GM19238 (cell line): ENCODE measurements around the gene PPP1R1B.
A peak's percentile ranks its signal among the peaks of the same experiment; 100 is the strongest.

Experiments used
- DNase-seq: peaks from one replicate; pipeline ENCODE4 v3.0.0; 2011; ENCODE audit warnings: low spot score; ENCODE audit not compliant: insufficient read length

Gene PPP1R1B

DNA sequence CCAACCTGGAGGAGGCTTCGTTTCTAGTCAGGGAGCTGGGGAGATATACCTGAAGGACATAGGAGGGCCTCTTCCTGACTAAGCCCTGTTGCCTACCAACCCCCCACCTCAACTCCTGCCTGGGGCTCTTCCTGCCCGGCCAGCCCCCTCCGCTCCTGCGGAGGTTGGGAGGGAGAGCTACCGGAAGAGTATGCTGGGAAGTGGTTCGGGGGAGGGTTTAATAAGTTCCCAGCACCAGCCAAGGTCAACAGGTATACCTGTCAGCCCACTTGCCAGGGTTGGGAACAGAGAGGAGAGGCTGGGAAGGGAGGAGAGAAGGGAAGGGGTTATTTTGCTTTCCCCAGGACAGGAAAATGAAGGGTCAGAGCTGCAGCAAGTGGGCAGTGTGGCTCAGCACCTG lies 4.7 kb downstream of the PPP1R1B start:
- DNase-seq = no peak

DNA sequence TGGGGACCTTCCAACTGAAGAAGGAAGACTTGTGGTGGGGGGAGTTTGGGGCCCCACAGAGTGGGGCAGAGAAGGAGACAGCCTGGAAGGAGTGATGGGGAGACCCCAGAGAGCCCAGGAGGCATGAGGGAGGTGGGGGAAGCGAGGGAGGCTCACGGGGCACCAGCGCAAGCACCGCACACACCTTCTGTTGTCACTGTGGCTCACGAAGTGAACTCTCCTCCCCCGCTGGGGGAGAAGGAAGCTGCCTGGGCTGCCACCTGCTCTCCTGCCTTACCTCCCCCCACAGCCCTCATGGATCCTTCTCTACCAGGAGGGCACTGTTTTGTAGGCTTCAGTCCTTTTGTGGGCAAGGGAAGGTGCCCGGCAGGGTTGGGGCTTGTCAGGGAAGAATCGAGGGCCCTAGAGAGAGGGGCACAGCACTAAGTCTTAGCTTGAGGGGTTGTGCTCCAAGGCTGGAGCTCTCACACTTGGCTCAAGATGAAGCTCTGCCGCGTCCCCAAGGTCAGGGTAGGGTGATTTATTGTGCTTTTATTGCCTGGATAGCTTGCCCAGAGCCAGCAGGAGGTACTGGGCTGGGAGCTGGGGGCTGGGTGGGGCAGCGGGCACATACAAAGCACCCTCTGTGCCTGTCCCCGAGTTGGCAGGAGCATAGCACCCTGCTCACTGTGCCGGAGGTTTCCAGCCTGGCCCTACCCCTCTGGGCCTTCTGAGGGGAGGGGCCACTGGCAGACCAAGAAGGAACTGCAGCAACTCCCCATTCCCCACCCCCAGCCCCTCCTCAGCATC lies 5.6 kb downstream of the PPP1R1B start:
- DNase-seq = no peak

DNA sequence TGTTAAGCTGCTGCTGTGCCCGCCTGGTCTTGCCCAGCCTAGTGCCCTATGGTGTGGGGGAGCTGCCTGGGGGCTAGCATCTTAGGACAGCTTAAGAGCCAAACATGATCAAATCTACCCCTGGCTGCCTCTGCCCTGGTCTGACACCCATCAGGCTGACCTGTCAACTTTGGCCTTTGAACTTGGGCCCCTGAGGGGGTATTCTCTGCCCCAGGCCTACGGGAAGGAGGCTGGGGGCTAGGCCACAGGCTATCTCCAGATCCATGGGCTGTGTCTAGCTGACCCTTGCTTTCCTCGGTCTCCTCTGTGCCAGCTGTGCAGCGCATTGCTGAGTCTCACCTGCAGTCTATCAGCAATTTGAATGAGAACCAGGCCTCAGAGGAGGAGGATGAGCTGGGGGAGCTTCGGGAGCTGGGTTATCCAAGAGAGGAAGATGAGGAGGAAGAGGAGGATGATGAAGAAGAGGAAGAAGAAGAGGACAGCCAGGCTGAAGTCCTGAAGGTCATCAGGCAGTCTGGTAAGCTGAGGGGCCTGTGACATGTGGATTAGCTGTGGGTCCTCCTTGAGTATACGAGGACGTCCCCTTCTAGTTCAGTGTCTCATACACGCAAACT lies 6.9 kb downstream of the PPP1R1B start:
- no peak for DNase-seq

DNA sequence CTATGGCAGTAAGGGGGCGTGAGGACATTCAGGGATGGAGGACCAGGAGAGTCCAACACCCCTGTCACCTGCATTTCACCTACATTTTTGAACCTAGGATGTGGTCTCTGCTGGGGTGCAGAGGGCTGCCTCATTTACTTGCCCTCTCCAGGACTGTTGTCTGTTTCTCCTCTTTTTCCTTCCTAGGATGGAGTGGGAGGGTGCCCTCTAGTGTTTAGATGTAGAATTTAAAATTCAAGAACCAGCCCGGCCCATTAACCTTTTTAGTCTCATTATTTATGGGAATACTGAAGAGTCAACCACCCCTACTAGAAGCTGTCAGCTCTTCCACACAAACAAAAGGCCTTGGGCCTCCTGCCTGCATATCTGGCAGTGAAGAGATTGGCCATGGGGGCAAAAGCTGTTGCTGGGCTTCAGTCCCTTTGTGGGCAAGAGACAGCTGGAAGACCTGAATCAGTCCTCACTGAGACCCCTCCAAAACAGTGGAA lies 7.7 kb downstream of the PPP1R1B start:
- DNase-seq = no peak

DNA sequence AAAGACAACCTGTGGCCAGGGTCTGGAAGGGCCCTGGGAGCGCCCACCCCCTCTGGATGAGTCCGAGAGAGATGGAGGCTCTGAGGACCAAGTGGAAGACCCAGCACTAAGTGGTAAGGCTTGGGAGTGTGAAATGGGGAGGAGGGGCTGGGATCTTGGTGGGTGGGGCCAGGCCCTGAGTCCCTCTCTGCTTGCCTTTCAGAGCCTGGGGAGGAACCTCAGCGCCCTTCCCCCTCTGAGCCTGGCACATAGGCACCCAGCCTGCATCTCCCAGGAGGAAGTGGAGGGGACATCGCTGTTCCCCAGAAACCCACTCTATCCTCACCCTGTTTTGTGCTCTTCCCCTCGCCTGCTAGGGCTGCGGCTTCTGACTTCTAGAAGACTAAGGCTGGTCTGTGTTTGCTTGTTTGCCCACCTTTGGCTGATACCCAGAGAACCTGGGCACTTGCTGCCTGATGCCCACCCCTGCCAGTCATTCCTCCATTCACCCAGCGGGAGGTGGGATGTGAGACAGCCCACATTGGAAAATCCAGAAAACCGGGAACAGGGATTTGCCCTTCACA lies 8.9 kb downstream of the PPP1R1B start:
- no peak for DNase-seq

DNA sequence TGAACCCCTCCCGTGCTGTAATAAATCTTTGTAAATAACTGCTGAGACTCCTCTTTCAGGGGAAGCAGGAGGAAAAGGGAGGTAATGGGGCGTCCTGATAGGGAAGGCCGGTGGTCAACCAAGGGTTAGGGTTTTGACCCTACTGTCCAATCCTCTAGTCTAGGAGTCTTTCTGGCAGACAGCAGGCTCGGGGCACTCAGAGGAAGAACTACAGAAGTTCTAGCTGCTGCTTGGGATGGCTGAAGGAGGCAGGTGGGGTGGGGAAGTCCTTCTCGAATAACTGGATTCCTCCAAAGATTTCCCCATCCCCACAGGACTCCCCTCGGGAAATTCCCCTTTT lies 9.8 kb downstream of the PPP1R1B start:
- no peak for DNase-seq

DNA sequence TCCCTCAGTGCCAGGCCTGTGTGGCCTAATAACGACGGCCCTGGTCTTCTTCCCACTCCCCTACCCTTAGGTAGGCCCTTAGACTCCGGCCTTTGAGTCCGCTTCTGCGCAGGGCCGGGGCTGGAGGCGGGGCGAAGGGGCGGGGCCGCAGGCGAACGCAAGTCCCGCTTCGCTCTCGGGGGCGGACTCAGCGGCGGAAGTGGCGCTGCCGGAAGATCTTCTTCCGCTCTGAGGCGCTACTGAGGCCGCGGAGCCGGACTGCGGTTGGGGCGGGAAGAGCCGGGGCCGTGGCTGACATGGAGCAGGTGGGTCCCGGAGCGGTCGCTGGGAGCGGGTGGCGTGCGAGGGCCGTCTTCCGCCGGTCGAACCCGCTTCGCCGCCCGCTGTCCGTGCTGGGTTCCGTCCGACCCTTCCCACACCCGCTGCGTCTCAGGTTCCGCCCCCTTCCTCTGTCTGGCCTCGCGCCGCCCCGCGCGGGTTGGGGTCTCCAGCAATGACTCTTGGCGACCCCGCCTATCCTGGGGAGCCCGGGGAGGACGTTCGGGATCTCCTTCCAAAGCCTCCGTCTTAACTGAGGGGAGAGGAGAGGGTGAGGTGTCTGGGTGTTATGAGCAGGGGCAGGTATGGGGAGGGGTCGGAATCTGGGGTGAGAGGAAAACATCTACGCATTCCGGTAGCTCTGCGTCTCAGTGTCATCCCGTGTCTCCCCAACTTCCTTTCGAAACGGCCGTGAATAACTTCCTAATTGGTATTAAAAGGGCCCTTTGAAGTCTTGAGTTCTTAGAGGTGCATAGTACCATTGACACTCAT lies 10.4 kb downstream of the PPP1R1B start, which contains the start of gene STARD3:
TSS of gene STARD3 (plus strand) at position 218 of the 810 bp plus-strand sequence. CDS start 16,388 bp downstream, outside the sequence.
- peak; percentile 98 for DNase-seq

DNA sequence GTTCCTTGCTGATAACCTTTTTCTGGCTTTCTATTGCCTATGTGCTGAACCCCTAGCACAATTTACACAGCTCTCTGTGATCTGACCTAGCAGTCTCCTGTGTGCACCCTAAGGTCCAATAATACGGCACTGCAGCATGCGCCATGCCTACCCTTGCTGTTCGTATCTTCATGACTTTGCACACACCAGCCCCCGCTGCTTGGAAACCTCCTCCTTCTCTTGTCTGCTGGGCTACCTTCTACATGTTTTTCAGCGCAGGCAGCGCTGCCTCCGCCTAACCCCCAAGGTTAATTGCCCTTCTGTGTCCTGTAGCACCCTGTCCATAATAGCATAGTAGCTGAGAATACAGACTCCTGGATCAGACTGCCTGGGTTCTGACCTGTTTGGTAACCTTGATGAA lies 11.6 kb downstream of the PPP1R1B start:
- DNase-seq = no peak

DNA sequence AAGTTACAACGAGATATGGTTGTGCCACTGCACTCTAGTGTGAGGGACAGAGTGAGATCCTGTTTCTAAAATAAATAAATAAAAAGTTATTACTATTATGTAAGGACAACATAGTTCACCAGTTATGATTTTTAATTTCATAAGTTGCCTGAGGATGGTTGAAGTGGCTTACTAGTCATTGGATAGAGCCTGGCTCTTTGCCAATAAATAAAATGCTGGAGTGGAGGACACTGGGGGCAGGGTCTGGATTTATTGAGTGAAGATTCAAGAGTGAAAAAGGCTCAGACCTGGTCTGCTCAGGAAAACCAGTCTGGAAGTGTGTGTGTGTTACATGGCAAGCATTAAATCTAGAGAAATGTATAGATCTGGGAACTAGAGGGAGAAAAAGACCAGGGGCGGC lies 12.3 kb downstream of the PPP1R1B start:
- DNase-seq = no peak

DNA sequence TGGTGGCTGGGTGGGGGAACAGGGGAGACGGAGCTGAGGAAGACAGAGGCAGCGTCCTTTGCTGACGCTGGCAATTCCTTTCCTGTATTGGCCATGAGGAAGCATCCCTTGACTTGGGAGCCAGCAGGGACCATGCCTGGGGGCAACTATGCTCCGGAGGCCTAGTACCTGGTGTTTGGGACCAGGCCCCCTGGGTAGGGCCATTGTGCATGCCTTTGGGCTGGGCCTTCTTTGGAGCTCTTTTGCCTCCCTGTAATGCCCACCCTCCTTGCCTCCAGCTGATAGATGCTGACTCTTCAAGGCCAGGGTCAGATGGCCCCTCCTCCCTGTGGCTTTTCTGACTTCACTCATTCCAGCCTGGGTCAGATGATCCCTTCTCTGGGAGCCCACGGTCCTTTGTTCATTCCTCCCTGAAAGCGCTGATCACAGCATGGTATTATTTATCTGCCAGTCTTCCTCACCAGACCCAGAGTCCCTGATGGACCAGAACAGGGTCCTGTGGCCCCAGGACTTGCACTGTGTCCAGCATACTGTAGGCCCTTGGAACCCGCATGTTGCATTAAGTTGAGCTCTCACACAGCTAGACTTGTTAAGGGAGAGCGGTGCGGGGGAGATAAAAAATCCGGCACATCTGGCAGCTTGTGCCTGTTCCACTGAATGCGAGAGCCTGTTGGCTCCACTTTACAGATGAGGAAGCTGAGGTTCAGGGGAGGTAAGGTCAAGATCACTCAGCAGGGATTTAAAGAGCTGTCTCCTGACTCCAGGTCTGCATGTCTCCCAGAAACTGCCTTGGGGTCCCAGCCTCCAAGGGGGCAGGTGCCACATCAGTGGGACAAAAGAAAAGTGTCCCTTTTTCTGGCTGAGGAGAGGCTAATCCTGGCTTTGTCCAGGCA lies 13.1 kb downstream of the PPP1R1B start:
- DNase-seq = no peak

DNA sequence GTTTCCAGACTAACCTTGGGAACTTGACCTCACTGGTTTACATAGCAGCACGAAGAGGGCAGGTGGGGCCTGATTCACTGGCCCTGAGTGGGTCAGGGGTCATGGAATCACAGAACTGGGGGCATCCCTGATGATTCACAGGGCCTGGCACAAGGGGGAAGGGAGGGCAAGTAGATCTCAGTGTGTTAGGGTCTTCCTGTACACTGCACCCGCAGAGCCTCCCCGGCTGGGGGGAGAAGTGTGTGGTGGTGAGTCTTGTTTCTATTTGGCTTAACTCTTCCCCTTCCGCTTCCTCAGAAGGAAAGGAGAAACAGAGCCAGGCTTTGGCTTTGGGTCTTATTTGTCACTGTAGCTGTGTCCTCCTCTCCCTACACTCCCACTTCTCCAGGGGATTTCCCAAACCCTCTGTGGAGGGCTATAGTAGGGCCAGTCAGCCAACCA lies 13.9 kb downstream of the PPP1R1B start:
- no peak for DNase-seq

DNA sequence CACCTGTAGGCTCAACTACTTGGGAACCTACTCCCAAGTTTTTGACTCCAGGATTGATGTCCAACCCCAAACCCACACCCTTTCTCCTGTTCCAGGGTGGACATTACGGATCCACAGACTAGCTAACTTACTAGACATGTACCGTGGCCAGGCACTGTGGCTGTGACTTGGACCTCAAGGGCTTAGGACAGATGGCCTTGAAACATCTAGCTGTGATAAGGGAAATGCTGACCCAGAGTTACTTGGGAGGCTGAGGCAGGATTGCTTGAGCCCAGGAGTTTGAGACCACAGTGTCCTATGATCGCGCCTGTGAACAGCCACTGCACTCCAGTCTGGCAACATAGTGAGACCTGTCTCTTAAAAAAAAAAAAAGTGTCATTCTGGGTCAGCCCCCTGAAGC lies 14.3 kb downstream of the PPP1R1B start:
- DNase-seq = no peak

DNA sequence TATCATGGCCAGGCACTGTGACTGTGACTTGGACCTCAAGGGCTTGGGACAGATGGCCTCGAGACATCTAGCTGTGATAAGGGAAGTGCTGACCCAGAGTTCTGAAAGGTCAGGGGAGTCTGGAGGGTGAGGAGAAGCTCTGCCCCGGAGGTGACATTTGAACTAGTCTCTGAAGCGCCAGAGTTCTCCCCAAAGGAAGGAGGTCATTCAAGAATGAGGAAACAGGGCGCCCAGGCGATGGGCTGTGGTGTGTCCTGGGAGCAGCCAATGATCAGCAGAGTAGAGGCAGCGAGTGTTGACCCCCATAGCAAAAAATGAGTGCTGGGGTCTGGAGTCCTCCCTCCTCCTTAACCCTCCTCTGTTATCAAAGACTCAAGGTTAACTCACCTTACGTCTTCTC lies 15.1 kb downstream of the PPP1R1B start:
- no peak for DNase-seq

DNA sequence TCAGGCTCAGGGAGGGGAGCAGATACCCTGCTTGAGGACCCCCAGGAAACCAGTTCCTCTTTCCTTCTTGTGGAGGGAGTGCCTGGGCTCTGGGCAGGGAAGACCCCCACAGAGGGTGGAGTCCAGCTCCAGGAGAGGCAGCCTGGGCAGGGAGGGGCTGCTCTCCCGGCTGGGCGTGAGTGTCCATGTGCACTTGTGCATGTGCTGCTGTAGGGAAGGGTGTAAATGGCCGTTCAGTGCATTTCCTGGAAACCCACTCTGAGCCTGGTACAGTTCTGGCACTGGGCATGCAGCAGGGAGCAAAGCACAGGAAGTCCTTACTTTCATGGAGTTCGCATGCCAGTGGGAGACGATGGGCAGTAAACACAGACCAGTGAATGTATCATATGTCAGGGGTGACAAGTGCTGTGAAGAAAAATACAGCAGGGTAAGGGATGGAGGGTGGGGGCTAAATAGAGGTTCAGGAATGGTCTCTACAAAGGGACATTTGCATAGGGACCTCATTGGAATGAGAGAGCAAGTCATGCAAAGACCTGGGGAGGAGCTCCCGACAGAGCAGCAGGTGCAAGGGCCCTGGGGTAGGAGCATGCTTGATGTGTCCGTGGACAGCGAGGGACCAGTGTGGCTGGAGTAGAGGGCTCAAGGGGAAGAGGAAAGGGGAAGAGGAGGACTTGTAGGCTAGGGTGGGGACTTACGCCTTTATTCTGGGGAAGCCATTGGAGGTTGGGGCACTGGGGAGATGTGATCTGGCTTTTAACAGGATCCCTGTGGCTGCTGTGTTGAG lies 15.7 kb downstream of the PPP1R1B start:
- DNase-seq = no peak

DNA sequence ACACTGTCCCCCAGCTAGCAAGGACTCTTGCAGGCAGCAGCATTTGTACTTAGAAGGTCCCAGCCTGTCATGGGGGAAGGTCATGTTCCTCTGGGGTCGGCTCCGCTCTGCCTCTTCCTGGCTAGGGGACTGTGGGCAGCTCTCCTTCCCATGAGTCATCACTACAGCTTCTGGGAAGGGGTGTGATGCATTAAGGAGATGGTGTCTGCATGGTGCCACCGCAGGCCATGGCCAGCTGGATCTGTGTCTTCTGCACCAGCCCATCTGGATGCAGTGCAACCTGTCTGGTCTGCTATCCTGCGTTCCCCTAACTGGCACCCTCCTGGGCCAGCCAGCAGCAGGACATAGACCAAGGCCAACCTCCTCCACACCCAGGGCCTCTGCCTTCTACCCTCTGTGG lies 16.5 kb downstream of the PPP1R1B start:
- DNase-seq = no peak

DNA sequence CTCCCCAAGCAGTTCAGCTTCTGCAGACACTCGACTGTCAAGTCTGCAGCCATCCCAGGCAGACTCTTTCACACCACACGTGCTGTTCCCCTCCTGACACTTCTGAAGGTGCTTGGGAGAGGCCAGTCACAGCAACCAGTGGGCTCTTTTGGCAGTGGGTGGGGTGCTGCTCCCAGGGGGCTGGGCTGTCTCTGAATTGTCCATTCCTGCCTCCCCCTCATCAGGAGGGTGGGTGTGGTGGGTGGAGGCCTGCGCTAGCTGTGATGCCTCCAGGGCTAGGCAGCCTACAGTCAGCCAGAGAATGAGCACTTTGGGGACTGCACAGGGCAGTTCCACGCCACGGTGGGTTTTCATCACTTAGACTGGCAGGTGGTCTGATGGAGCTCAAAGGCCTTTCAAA lies 20.5 kb downstream of the PPP1R1B start:
- DNase-seq = no peak

DNA sequence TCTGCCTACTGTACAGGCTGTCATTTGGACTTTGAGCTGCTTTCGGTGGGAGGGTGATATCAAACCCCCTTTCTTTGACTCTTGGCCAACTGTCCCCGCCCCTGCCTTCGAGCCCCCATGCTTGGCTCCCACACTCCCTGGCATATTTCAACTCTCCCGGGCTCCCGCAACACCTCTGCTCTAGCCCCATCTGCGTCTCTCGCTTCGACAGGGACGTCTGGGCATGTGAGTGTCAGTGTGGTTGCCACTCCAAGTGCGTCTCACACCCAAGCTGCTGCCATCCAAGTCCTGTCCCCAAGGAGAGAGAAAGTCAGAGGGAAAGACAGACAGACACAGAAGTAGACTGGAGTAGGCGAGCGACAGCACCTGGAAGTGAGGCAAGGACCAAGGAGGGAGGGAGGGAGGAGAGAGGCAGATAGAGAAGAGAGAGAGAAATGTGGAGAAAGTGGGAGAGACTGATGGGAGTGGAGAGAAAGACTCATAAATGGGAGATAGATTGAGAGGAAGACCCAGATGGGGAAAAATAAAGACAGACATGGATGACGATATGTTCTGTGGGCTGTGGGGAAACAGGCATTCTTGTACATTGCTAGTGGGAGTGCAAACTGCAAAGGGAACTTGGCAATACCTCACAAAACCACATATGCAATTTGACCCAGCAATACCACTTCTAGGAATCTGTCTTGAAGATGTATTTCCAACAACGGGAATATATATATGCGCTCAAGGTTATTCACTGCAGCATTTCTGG lies 22.0 kb downstream of the PPP1R1B start:
- DNase-seq = no peak

DNA sequence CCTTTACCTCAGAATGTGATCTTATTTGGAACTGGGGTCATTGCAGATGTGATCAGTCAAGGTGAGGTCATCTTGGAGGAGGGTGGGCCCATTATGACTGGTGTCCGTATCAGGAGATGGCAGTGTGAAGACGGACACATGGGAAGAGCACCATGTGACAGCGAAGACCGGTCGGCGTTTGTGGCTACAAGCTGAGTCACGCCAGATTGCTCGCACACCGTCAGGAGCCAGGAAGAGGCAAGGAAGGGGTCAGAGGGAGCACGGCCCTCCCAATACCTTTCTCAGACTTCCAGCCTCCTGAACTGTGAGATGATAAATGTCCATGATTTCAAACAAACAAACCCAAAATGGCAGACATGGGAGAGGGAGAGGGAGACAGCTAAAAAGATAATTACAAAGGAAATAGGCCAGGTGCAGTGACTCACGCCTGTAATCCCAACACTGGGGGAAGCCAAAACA lies 23.4 kb downstream of the PPP1R1B start:
- no peak for DNase-seq

DNA sequence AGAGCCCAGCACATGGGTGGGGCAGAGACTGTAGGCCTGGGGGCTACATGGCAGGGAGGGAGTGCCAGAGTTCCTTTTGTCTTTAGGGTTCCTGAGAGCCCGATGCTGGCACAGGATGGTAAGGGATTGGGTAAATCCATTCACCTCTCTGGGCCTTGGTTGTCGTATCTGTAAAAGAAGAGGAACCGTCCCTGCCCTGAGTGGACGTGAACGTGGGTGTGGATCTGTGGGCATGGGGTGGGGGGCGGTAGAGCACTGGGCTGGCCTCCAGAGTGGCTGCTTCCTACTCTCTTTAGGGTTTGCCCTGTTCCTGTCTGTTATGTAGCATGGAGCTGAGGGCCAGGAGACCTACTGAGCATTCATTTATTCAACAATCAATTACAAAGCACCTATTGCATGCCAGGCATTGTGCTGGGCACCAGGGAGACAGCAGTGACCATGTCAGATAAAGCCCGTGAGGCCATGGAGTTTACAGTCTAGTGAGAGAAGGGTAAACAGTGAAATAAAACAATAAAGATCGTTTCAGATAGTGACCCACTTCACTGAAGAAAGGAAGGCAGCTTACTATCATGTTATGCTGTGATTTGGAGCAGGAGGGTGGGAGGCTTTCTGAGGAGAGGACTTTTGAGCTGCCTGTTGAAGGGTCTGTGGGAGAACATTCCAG lies 25.3 kb downstream of the PPP1R1B start:
- no peak for DNase-seq
